Ovary (tissue), 3 donors: Measurements from ENCODE around the gene AQP12A.

ENCODE experiments used
- EP300 ChIP-seq: sonication (generic); formaldehyde crosslinking; IDR thresholded peaks from one replicate; pipeline ENCODE4 v1.6.1; 2017; ENCODE audit warnings: antibody characterized with exemption
- TF ChIP-seq, protein P1 (sequence below), 3 donors: fragments of 450-650 bp in 2 of 3; fragments of 200-600 bp in 1 of 3; IDR thresholded peaks; one replicate each; pipeline versions ENCODE4 v1.5.1 to v1.8.0; 2016 to 2022; ENCODE audit warnings: antibody characterized with exemption in 3 of 3, mild to moderate bottlenecking in 1 of 3
- donor health status: DM: no; HTN: no; CAD: no.

DNA sequence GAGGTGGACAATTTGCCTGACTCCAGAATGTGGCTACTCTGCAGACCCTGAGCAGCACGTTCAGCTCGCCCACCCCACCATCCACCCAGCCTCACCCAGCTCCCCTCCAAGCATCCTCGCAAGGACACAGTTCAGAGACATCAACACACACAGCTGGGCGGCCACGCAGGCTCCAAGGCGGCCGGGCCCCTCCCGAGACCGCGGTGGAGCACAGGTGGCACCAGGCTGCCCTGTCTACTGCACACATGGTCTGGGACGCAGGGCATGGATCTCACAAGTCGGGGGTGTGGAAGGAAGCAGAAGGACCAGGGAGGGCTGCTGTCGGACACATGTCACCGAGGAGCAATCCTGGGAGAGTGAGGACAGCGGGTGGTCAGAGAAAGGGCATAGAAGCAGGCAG, 36.2 kb downstream of the AQP12A start:
- TF ChIP-seq, protein P1, sequence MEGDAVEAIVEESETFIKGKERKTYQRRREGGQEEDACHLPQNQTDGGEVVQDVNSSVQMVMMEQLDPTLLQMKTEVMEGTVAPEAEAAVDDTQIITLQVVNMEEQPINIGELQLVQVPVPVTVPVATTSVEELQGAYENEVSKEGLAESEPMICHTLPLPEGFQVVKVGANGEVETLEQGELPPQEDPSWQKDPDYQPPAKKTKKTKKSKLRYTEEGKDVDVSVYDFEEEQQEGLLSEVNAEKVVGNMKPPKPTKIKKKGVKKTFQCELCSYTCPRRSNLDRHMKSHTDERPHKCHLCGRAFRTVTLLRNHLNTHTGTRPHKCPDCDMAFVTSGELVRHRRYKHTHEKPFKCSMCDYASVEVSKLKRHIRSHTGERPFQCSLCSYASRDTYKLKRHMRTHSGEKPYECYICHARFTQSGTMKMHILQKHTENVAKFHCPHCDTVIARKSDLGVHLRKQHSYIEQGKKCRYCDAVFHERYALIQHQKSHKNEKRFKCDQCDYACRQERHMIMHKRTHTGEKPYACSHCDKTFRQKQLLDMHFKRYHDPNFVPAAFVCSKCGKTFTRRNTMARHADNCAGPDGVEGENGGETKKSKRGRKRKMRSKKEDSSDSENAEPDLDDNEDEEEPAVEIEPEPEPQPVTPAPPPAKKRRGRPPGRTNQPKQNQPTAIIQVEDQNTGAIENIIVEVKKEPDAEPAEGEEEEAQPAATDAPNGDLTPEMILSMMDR (IDR thresholded peaks at IDR 0.05), result no peak
- no peak for TF ChIP-seq EP300
